Endodermal cell (in vitro differentiated cells): Measurements from ENCODE around the gene EEIG1. TPM values are rescaled to one million over a fixed set of nuclear protein-coding genes. Genes with fewer than 3 reads are reported as not detected.

Experiments used
- DNase-seq: peaks from one replicate; pipeline ENCODE4 v3.0.0-alpha.2; 2017
- H3K27ac ChIP-seq: 2 replicates; pipeline ENCODE4 v1.5.1; 2013; ENCODE audit warnings: mild to moderate bottlenecking, low read depth, low read length, moderate library complexity
- H3K27me3 ChIP-seq: 2 replicates; pipeline ENCODE4 v1.6.1; 2013; ENCODE audit warnings: mild to moderate bottlenecking, low read length, moderate library complexity; ENCODE audit not compliant: insufficient read depth, control insufficient read depth, poor library complexity, severe bottlenecking
- H3K36me3 ChIP-seq: 2 replicates; pipeline ENCODE4 v1.7.0; 2013; ENCODE audit warnings: mild to moderate bottlenecking, low read length, moderate library complexity; ENCODE audit not compliant: control insufficient read depth, insufficient read depth
- H3K4me1 ChIP-seq: one replicate; pipeline ENCODE4 v1.7.0; 2013; ENCODE audit warnings: low read length; ENCODE audit not compliant: control insufficient read depth, insufficient read depth
- H3K4me3 ChIP-seq: 2 replicates; pipeline ENCODE4 v1.5.1; 2013; ENCODE audit warnings: mild to moderate bottlenecking, low read length, moderate library complexity
- H3K9ac ChIP-seq: 2 replicates; pipeline ENCODE4 v1.6.1; 2013; ENCODE audit warnings: mild to moderate bottlenecking, low read length, moderate library complexity; ENCODE audit not compliant: poor library complexity, severe bottlenecking; ENCODE audit errors: extremely low read depth
- H3K9me3 ChIP-seq: 2 replicates; pipeline ENCODE4 v1.6.1; 2013; ENCODE audit warnings: mild to moderate bottlenecking, low read length, moderate library complexity; ENCODE audit not compliant: control insufficient read depth
- H3K27ac Mint-ChIP-seq: 2 replicates; pipeline ENCODE4 v1.8.0; 2020; ENCODE audit warnings: mixed read lengths
- H3K27me3 Mint-ChIP-seq: 2 replicates; pipeline ENCODE4 v1.8.0; 2021; ENCODE audit warnings: mild to moderate bottlenecking, mixed read lengths; ENCODE audit not compliant: insufficient read depth
- H3K36me3 Mint-ChIP-seq: 2 replicates; pipeline ENCODE4 v1.8.0; 2020; ENCODE audit warnings: low read depth, mixed read lengths
- H3K4me1 Mint-ChIP-seq: 2 replicates; pipeline ENCODE4 v1.8.0; 2020; ENCODE audit warnings: mixed read lengths
- H3K4me3 Mint-ChIP-seq: 2 replicates; pipeline ENCODE4 v1.8.0; 2020; ENCODE audit warnings: mild to moderate bottlenecking, moderate library complexity, mixed read lengths
- H3K9me3 Mint-ChIP-seq: 2 replicates; pipeline ENCODE4 v1.8.0; 2020; ENCODE audit warnings: mild to moderate bottlenecking, mixed read lengths
- CTCF ChIP-seq: fragments of 200-600 bp; sonication (generic); conservative IDR thresholded peaks from 2 replicates; pipeline ENCODE4 v1.5.0; 2021; ENCODE audit warnings: antibody characterized with exemption, mild to moderate bottlenecking
- WGBS, 2 experiments: methylation state at CpG; one replicate each; pipeline versions ENCODE4 v1.1.5 to v1.1.7; 2013; ENCODE audit warnings: missing lambda C conversion rate in 2 of 2, mixed read lengths in 1 of 2; ENCODE audit not compliant: insufficient coverage in 1 of 2, insufficient read length in 1 of 2; 5-methylcytosine and 5-hydroxymethylcytosine counted together
- total RNA-seq, 2 donors: library from RNA; stranded (reverse); fragmentation: NEBNext Ultra II Directional in 1 of 2; extraction: Animal tissue kit (Norgen Biotek cat#: 25700) in 1 of 2; gene quantifications; 2 replicates in 1 of 2; 3 replicates in 1 of 2; pipeline ENCODE4 v1.2.1, GENCODE V29; 2021

The EEIG1 gene
- total RNA-seq, 2 donors from 2014 or later = 56.7 to 60.8 TPM

GRCh38 chr9:127938298-127938690 lies 42.5 kb downstream of the EEIG1 start:
- Mint-ChIP-seq H3K27ac (peak overlapping the region; percentile 97), H3K27me3 (no peaks in the 10 kb centered on the region), H3K36me3 (peaks cover 17% of the 10 kb centered on the region), H3K9me3 (no peaks in the 10 kb centered on the region), H3K4me3 (peak overlapping the region; percentile 95), H3K4me1 (peaks cover 18% of the 10 kb centered on the region)
- no peak for TF ChIP-seq CTCF
- Histone ChIP-seq H3K27ac (no peak overlapping the region), H3K36me3 (peaks cover 30% of the 10 kb centered on the region), H3K9me3 (no peaks in the 10 kb centered on the region), H3K9ac (no peak overlapping the region), H3K27me3 (no peaks in the 10 kb centered on the region), H3K4me1 (no peaks in the 10 kb centered on the region), H3K4me3 (peak overlapping the region; percentile 91)
- peak; percentile 76 for DNase-seq
- 75 to 76% methylated on average over 13 to 25 of the region's 25 CpGs for WGBS, 2 experiments

- peak within 1 kb of the TSS; percentile 95 for H3K4me3 Mint-ChIP-seq
- H3K9me3 ChIP-seq = no peaks in the 10 kb centered on the region
- peaks cover 25% of the 10 kb centered on the region for H3K36me3 ChIP-seq
- H3K4me1 Mint-ChIP-seq = peaks cover 18% of the 10 kb centered on the region
- peak within 1 kb of the TSS; percentile 91 for H3K4me3 ChIP-seq
- no peaks in the 10 kb centered on the region for H3K4me1 ChIP-seq
- no peak within 1 kb of the TSS for H3K27ac ChIP-seq
- peak; percentile 94 for DNase-seq
- H3K27me3 ChIP-seq = no peaks in the 10 kb centered on the region
- H3K27me3 Mint-ChIP-seq = peaks cover 2% of the 10 kb centered on the region
- WGBS, 2 experiments = 9 to 12% methylated on average over 44 to 60 of the region's 60 CpGs
- H3K9me3 Mint-ChIP-seq = no peaks in the 10 kb centered on the region
- TF ChIP-seq CTCF = no peak
- peaks cover 13% of the 10 kb centered on the region for H3K36me3 Mint-ChIP-seq
- peak within 1 kb of the TSS; percentile 68 for H3K9ac ChIP-seq
- peak within 1 kb of the TSS; percentile 97 for H3K27ac Mint-ChIP-seq
Measured at GRCh38 chr9:127937388-127938297, 43.1 kb downstream of the EEIG1 start, which contains the start of gene DPM2. Gene DPM2, minus strand, starts transcription at chr9:127937854. Its CDS starts 34 bp downstream, at chr9:127937820.

- Histone ChIP-seq H3K9ac (peak overlapping the region; percentile 68), H3K4me1 (no peaks in the 10 kb centered on the region), H3K27ac (no peak overlapping the region), H3K36me3 (peaks cover 19% of the 10 kb centered on the region), H3K4me3 (peak overlapping the region; percentile 91), H3K27me3 (no peaks in the 10 kb centered on the region), H3K9me3 (no peaks in the 10 kb centered on the region)
- H3K27me3 Mint-ChIP-seq = peaks cover 2% of the 10 kb centered on the region
- peaks cover 18% of the 10 kb centered on the region for H3K4me1 Mint-ChIP-seq
- peak overlapping the region; percentile 95 for H3K4me3 Mint-ChIP-seq
- H3K9me3 Mint-ChIP-seq = no peaks in the 10 kb centered on the region
- no peak for TF ChIP-seq CTCF
- peak overlapping the region; percentile 97 for H3K27ac Mint-ChIP-seq
- H3K36me3 Mint-ChIP-seq = peaks cover 7% of the 10 kb centered on the region
- no peak for DNase-seq
- 22 to 29% methylated on average over 6 to 7 of the region's 7 CpGs for WGBS, 2 experiments
Measured at GRCh38 chr9:127937056-127937387, 43.8 kb downstream of the EEIG1 start.
